ENCODE results near the gene GADD45G.

GADD45G gene

GRCh38 chr9:89632192-89632733 is 27.5 kb downstream of the GADD45G start:
- no peak for DNase-seq

GRCh38 chr9:89632736-89633135 is 27.9 kb downstream of the GADD45G start:
- DNase-seq, result no peak

- DNase-seq, result no peak
These were observed 28.6 kb downstream of the GADD45G start for GRCh38 chr9:89633404-89633803.

GRCh38 chr9:89633920-89634319 is 29.1 kb downstream of the GADD45G start:
- no peak for DNase-seq

GRCh38 chr9:89634995-89635742 is 30.4 kb downstream of the GADD45G start:
- no peak for DNase-seq

GRCh38 chr9:89635816-89636215 is 31.0 kb downstream of the GADD45G start:
- no peak for DNase-seq

GRCh38 chr9:89637787-89638186 is 33.0 kb downstream of the GADD45G start:
- no peak for DNase-seq

GRCh38 chr9:89638359-89638758 is 33.5 kb downstream of the GADD45G start:
- no peak for DNase-seq

- DNase-seq, result no peak
These were observed 34.1 kb downstream of the GADD45G start for GRCh38 chr9:89638893-89639292.

GRCh38 chr9:89639367-89639795 is 34.6 kb downstream of the GADD45G start:
- DNase-seq, result no peak

GRCh38 chr9:89639961-89640360 is 35.1 kb downstream of the GADD45G start:
- no peak for DNase-seq

GRCh38 chr9:89640361-89640760 is 35.5 kb downstream of the GADD45G start:
- DNase-seq, result no peak

- no peak for DNase-seq
These were observed 36.0 kb downstream of the GADD45G start for GRCh38 chr9:89640801-89641200.

GRCh38 chr9:89641980-89642379 is 37.2 kb downstream of the GADD45G start:
- no peak for DNase-seq

GRCh38 chr9:89642789-89643188 is 38.0 kb downstream of the GADD45G start:
- no peak for DNase-seq

- no peak for DNase-seq
These were observed 41.6 kb downstream of the GADD45G start for GRCh38 chr9:89646189-89646939.

- DNase-seq, result no peak
These were observed 42.7 kb downstream of the GADD45G start for GRCh38 chr9:89647366-89648128.

- no peak for DNase-seq
These were observed 43.6 kb downstream of the GADD45G start for GRCh38 chr9:89648247-89649000.

- DNase-seq, result no peak
These were observed 44.4 kb downstream of the GADD45G start for GRCh38 chr9:89649039-89649691.

- DNase-seq, result no peak
These were observed 49.3 kb downstream of the GADD45G start for GRCh38 chr9:89654025-89654662.
